ENCODE data around the gene GALNT5.

Gene GALNT5

GRCh38 chr2:157229572-157229971 lies 27.9 kb upstream of the GALNT5 start:
- Histone ChIP-seq H3K27ac (ENCODE audit: low read depth, low read length) (no peak overlapping the region), H3K4me3 (ENCODE audit: low read length) (no peak overlapping the region), H4K20me1 (ENCODE audit: control insufficient read depth, insufficient read depth, low read depth, low read length) (no peaks in the 10 kb centered on the region), H3K79me2 (ENCODE audit: control insufficient read depth, low read length) (no peaks in the 10 kb centered on the region), H3K27me3 (ENCODE audit: control insufficient read depth, low read length) (no peaks in the 10 kb centered on the region), H3F3A (ENCODE audit: control insufficient read depth, insufficient read depth) (no peaks in the 10 kb centered on the region), H3K9me2 (replicated peaks; ENCODE audit: control insufficient read depth, low read length) (no peaks in the 10 kb centered on the region), H3K4me2 (ENCODE audit: low read length) (no peak overlapping the region), H3K36me3 (ENCODE audit: control insufficient read depth, low read length) (no peaks in the 10 kb centered on the region), H3K4me1 (ENCODE audit: control insufficient read depth, low read length) (no peaks in the 10 kb centered on the region), H3K9me3 (ENCODE audit: control insufficient read depth, insufficient read depth, low read length) (no peaks in the 10 kb centered on the region)
- TF ChIP-seq EZH2phosphoT487 (IDR thresholded peaks at IDR 0.05; ENCODE audit: borderline replicate concordance, low read length) (no peak), CTCF (IDR thresholded peaks at IDR 0.05; ENCODE audit: low read depth, low read length, poor library complexity, severe bottlenecking) (no peak)

- Histone ChIP-seq H3K79me2 (ENCODE audit: control insufficient read depth, low read length) (no peaks in the 10 kb centered on the region), H3K9me2 (replicated peaks; ENCODE audit: control insufficient read depth, low read length) (no peaks in the 10 kb centered on the region), H3K9me3 (ENCODE audit: control insufficient read depth, insufficient read depth, low read length) (no peaks in the 10 kb centered on the region), H3K36me3 (ENCODE audit: control insufficient read depth, low read length) (no peaks in the 10 kb centered on the region), H3K4me3 (ENCODE audit: low read length) (no peak overlapping the region), H3K27ac (ENCODE audit: low read depth, low read length) (no peak overlapping the region), H4K20me1 (ENCODE audit: control insufficient read depth, insufficient read depth, low read depth, low read length) (no peaks in the 10 kb centered on the region), H3F3A (ENCODE audit: control insufficient read depth, insufficient read depth) (no peaks in the 10 kb centered on the region), H3K4me2 (ENCODE audit: low read length) (no peak overlapping the region), H3K4me1 (ENCODE audit: control insufficient read depth, low read length) (no peaks in the 10 kb centered on the region), H3K27me3 (ENCODE audit: control insufficient read depth, low read length) (no peaks in the 10 kb centered on the region)
- TF ChIP-seq EZH2phosphoT487 (IDR thresholded peaks at IDR 0.05; ENCODE audit: borderline replicate concordance, low read length) (no peak), CTCF (IDR thresholded peaks at IDR 0.05; ENCODE audit: low read depth, low read length, poor library complexity, severe bottlenecking) (no peak)
These were observed 26.0 kb upstream of the GALNT5 start for GRCh38 chr2:157231476-157231875.

GRCh38 chr2:157233506-157233905 lies 24.0 kb upstream of the GALNT5 start:
- Histone ChIP-seq H3K27ac (ENCODE audit: low read depth, low read length) (no peak overlapping the region), H3K4me2 (ENCODE audit: low read length) (no peak overlapping the region)

More at GRCh38 chr2:157233506-157233905, 24.0 kb upstream of the GALNT5 start:
- Histone ChIP-seq H3K4me3 (ENCODE audit: low read length) (no peak overlapping the region), H3F3A (ENCODE audit: control insufficient read depth, insufficient read depth) (no peaks in the 10 kb centered on the region), H3K27me3 (ENCODE audit: control insufficient read depth, low read length) (no peaks in the 10 kb centered on the region), H4K20me1 (ENCODE audit: control insufficient read depth, insufficient read depth, low read depth, low read length) (no peaks in the 10 kb centered on the region), H3K36me3 (ENCODE audit: control insufficient read depth, low read length) (no peaks in the 10 kb centered on the region), H3K9me2 (replicated peaks; ENCODE audit: control insufficient read depth, low read length) (no peaks in the 10 kb centered on the region), H3K79me2 (ENCODE audit: control insufficient read depth, low read length) (no peaks in the 10 kb centered on the region), H3K9me3 (ENCODE audit: control insufficient read depth, insufficient read depth, low read length) (no peaks in the 10 kb centered on the region), H3K4me1 (ENCODE audit: control insufficient read depth, low read length) (no peaks in the 10 kb centered on the region)
- no peak for TF ChIP-seq EZH2phosphoT487 (IDR thresholded peaks at IDR 0.05; ENCODE audit: borderline replicate concordance, low read length)
- TF ChIP-seq CTCF (IDR thresholded peaks at IDR 0.05; ENCODE audit: low read depth, low read length, poor library complexity, severe bottlenecking): no peak
